ENCODE results near the gene PTH1R. TPM values are rescaled to one million over a fixed set of nuclear protein-coding genes. Genes with fewer than 3 reads are reported as not detected.

Gene PTH1R
- total RNA-seq, 1 donor from 2014 or later: 15.4 TPM

GRCh38 chr3:46883830-46884185, 6.3 kb downstream of the PTH1R start:
- Mint-ChIP-seq H3K27ac (ENCODE audit: unreplicated experiment) (peak overlapping the region; percentile 27), H3K4me1 (ENCODE audit: unreplicated experiment) (peaks cover 35% of the 10 kb centered on the region), H3K27me3 (ENCODE audit: unreplicated experiment) (no peaks in the 10 kb centered on the region), H3K4me3 (ENCODE audit: unreplicated experiment) (peak overlapping the region; percentile 65), H3K9me3 (ENCODE audit: unreplicated experiment) (no peaks in the 10 kb centered on the region), H3K36me3 (ENCODE audit: unreplicated experiment) (no peaks in the 10 kb centered on the region)
- TF ChIP-seq, protein P1, sequence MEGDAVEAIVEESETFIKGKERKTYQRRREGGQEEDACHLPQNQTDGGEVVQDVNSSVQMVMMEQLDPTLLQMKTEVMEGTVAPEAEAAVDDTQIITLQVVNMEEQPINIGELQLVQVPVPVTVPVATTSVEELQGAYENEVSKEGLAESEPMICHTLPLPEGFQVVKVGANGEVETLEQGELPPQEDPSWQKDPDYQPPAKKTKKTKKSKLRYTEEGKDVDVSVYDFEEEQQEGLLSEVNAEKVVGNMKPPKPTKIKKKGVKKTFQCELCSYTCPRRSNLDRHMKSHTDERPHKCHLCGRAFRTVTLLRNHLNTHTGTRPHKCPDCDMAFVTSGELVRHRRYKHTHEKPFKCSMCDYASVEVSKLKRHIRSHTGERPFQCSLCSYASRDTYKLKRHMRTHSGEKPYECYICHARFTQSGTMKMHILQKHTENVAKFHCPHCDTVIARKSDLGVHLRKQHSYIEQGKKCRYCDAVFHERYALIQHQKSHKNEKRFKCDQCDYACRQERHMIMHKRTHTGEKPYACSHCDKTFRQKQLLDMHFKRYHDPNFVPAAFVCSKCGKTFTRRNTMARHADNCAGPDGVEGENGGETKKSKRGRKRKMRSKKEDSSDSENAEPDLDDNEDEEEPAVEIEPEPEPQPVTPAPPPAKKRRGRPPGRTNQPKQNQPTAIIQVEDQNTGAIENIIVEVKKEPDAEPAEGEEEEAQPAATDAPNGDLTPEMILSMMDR (IDR thresholded peaks at IDR 0.05): no peak
- no peak for DNase-seq (ENCODE audit: extremely low spot score, unreplicated experiment)

- peaks cover 29% of the 10 kb centered on the region for H3K4me1 Mint-ChIP-seq (ENCODE audit: unreplicated experiment)
- no peaks in the 10 kb centered on the region for H3K9me3 Mint-ChIP-seq (ENCODE audit: unreplicated experiment)
- TF ChIP-seq, protein P1 (IDR thresholded peaks at IDR 0.05): no peak
- no peak overlapping the region for H3K4me3 Mint-ChIP-seq (ENCODE audit: unreplicated experiment)
- H3K36me3 Mint-ChIP-seq (ENCODE audit: unreplicated experiment): no peaks in the 10 kb centered on the region
- no peak for DNase-seq (ENCODE audit: extremely low spot score, unreplicated experiment)
- H3K27ac Mint-ChIP-seq (ENCODE audit: unreplicated experiment): no peak overlapping the region
- no peaks in the 10 kb centered on the region for H3K27me3 Mint-ChIP-seq (ENCODE audit: unreplicated experiment)
Measured at GRCh38 chr3:46884427-46884826, 6.9 kb downstream of the PTH1R start.

DNA sequence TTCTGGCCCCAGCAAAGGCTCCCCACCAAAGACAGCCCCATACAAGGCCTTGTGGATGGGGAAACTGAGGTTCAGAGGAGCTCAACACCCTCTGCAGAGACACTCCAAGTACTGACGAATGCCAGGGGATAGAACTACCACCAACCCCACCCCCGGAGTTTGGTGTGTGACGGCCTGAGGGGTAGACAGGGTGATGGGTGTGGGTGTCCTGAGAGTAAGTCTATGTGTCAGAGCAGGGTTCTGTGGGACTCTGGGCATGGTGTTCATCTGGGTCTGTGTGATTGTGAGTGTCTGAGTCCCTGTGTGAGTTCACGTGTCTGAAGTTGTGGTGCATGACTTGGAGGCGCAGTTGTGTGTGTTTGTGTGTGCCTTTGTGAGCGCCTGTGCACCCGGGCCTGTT, 7.4 kb downstream of the PTH1R start:
- no peak for DNase-seq (ENCODE audit: extremely low spot score, unreplicated experiment)
- Mint-ChIP-seq H3K27me3 (ENCODE audit: unreplicated experiment) (no peaks in the 10 kb centered on the region), H3K36me3 (ENCODE audit: unreplicated experiment) (no peaks in the 10 kb centered on the region), H3K4me3 (ENCODE audit: unreplicated experiment) (no peak overlapping the region), H3K9me3 (ENCODE audit: unreplicated experiment) (no peaks in the 10 kb centered on the region), H3K27ac (ENCODE audit: unreplicated experiment) (no peak overlapping the region), H3K4me1 (ENCODE audit: unreplicated experiment) (peaks cover 29% of the 10 kb centered on the region)
- TF ChIP-seq, protein P1 (IDR thresholded peaks at IDR 0.05): no peak

GRCh38 chr3:46885612-46886011, 8.1 kb downstream of the PTH1R start:
- H3K36me3 Mint-ChIP-seq (ENCODE audit: unreplicated experiment): no peaks in the 10 kb centered on the region

DNA sequence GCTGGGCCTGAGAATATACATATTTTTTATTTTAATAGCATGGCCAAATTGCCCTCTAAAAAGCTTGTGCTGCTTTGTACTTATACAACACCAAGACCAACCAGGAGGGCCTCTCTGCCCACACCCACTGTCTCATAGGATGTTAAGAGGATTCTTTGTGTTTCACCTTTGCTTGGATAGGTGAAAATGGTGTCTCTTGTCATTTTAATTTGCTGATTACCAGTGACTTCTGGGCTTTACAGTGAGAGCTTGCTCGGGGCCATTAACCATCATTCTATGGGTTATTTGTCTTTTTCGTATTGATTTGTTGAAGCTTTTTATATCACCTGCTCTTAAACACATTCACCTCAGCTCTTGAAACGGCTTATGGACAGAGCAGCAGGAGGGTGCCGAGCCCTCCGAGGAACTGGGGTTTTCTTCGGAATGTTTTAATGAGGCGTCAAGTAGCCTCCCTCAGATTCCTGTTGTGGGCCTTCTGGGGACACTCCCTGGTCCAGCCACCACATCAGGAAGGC, 10.5 kb downstream of the PTH1R start:
- no peak for DNase-seq (ENCODE audit: extremely low spot score, unreplicated experiment)
- no peaks in the 10 kb centered on the region for H3K27me3 Mint-ChIP-seq (ENCODE audit: unreplicated experiment)
- no peak overlapping the region for H3K4me3 Mint-ChIP-seq (ENCODE audit: unreplicated experiment)
- TF ChIP-seq, protein P1 (IDR thresholded peaks at IDR 0.05): no peak
- H3K27ac Mint-ChIP-seq (ENCODE audit: unreplicated experiment): no peak overlapping the region
- H3K9me3 Mint-ChIP-seq (ENCODE audit: unreplicated experiment): no peaks in the 10 kb centered on the region
- H3K4me1 Mint-ChIP-seq (ENCODE audit: unreplicated experiment): peaks cover 32% of the 10 kb centered on the region
- H3K36me3 Mint-ChIP-seq (ENCODE audit: unreplicated experiment): no peaks in the 10 kb centered on the region

More at GRCh38 chr3:46885612-46886011, 8.1 kb downstream of the PTH1R start:
- TF ChIP-seq, protein P1 (IDR thresholded peaks at IDR 0.05): no peak
- Mint-ChIP-seq H3K4me1 (ENCODE audit: unreplicated experiment) (peaks cover 22% of the 10 kb centered on the region), H3K27me3 (ENCODE audit: unreplicated experiment) (no peaks in the 10 kb centered on the region), H3K9me3 (ENCODE audit: unreplicated experiment) (no peaks in the 10 kb centered on the region), H3K4me3 (ENCODE audit: unreplicated experiment) (no peak overlapping the region), H3K27ac (ENCODE audit: unreplicated experiment) (no peak overlapping the region)
- DNase-seq (ENCODE audit: extremely low spot score, unreplicated experiment): no peak

Data from osteocyte (in vitro differentiated cells).